HUDEP-2 (cell line): ENCODE data around the gene LILRA5.
"Not testable (repeated sequence)": the region's sequence is repeated elsewhere in the genome, so short reads cannot be mapped to it uniquely, and the experiment has no call there.

Experiments
- DNase-seq, 76 experiments: peaks; one replicate each; lab custom pipeline; 2025; ENCODE audit not compliant: unreplicated experiment in 76 of 76; lab: John Stamatoyannopoulos, UW

The LILRA5 gene

DNA sequence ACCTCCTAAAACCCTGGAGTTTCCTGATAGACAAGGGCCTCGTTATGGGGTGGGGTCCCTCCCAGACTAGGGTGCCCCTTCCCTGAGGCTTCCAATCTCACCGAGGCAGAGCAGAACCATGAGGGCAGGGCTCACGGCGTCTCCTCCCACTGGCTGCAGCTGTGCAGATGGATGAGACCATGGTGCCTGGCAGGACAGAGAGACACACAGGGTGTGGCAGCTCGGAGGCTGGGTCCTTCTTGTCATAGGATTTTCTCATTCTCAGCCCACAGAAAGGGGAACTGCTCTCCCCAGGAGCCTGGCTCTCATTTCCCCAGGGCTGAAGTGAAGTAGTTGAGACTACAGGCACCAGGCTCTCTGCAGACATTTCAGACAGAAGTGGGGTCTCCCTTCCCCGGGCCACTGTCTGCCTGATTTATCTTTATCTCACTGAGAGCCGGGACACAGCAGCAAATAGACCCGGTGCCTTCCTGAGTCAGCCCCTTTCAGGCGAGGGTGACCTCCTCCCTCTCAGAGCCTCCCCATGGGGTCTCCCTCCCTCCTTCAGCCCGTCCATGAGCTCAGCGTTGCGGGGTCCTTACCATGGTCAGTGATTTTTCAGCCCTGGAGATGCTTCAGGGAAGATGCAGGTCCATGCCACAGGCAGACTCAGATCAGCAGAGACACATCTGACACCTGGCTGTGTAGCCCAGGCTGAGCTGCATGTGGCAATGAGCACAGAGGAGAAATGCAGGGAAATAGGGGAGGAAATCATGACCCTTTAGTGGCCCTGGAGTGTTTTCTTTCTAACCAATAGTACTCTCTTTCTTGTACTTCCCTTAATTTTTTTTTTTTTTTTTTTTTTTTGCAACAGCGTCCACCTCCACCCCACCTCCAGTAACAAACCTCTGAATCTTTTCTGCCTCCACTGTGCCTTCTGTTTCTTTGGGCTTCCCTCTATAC lies at the start of gene LILRA5:
TSS of gene LILRA5 (minus strand) at position 731 of the 942 bp plus-strand sequence. CDS start at position 584, 147 bp downstream.
- DNase-seq, result peak in 3 of 76 experiments; percentile 4 to 14 (median 14)

DNA sequence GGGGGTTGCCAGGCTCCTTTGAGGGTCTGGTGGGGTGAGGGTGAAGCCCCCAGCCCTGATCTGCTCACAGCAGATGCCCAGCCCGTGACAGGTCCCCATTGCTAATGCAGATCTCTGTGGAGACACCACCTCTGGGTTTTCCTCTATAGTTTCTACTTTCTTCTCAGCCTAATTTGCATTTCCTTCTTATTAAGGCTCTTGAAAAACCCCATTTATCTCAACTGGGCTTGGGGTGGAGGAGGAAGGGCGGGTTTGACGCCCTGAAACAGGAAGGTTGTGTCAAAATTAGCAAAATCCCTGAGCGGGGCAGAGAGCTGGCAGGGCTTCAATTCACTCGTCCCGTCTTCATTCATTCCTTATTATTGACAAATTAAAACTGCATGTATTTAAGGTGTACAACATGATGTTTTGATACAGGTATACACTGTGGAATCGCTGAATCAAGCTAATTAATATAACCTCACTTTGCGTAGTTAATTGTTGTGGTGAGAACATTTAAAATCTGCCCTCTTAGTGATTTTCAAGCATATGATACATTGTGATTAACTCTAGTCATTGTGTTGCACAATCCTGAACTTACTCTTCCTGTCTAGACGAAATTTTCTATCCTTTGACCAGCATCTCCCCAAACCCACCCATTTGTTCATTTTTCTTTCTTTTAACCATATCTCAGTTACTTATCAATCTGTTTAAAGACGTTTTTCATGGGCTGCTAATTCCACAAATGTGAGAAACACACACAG lies 48.9 kb upstream of the LILRA5 start:
- not testable (repeated sequence) for DNase-seq

DNA sequence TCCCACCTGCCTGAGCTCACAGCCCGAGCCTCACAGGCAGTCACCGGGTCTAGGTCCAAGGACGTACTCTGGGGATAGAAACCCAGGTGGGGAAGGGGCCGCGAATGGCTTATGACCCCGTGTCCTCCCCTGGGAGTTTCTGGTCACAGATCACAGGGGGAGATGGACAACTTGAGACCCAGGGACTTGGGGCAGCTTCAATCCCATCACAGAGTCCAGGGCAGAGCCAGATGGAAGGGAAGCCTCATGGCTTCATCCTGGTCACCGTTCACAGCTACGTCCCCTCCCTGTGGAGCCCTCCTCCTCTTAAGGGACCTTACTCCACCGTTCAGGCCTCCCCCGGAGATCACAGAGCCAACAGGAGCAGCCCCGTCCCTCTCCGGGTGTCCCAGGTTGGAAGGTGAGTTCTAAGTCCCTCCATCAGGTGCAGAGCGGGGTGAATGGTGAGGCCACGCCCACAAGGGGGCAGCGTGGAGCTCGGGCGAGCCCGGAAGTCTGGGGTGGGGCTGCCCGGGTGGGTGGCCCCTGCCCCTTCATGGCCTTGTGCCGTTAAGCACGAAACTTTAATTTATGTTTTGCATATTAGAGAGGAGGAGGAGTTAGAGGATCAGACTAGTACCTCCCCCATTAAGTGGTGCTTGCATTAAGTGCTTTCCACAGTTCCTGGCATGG lies 46.3 kb upstream of the LILRA5 start:
- DNase-seq, result not testable (repeated sequence)

GRCh38 chr19:54357381-54357780 lies 44.4 kb upstream of the LILRA5 start:
- DNase-seq, result no peak

DNA sequence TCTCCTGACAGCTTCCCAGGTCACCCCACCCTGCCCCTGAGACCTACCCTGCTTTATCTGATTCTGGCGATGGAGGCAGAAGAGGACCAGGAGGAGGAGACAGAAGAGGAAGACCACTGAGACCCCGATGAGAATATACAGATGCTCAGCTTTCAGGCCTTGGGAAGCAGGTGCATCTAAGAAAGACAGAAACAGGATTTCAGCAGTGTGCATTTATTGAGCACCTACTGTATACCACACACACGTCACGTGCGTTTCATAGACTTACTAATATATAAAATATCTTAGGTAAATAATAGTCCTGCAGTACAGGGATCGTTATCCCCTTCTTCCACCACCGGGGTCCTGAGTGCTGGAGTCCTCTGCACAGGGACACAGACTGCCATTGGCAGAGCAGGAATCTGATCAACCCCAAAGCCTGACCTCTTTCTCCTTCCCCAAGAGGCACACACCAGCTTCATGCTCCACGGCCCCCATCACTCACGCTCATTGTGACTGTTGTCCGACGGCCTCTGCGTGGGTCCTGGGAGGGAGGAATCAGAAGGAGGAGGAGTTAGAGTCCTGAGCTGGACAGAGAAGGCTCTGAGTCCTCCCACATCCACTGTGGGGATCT lies 43.6 kb upstream of the LILRA5 start:
- DNase-seq, result no peak

GRCh38 chr19:54355675-54356074 lies 42.7 kb upstream of the LILRA5 start:
- no peak for DNase-seq

DNA sequence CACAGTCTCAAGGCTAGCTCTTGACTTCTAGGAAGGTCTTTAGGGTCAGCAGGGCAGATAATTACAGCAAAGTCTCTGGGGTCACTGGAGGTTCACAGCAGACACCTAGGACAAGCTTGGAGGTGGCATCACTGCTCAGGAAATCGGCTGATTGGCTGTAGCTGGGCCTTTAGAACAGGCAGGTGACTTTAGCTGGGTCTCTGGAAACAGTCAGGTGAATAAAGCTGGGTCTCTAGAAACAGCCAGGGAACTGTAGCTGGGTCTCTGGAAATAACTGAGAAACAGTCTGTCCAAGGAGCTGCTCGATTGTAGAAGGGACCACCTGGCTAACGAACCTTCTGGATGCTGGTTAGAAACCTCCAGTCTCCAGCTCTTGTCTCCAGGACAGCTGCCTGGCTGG lies 41.8 kb upstream of the LILRA5 start:
- DNase-seq, result no peak

DNA sequence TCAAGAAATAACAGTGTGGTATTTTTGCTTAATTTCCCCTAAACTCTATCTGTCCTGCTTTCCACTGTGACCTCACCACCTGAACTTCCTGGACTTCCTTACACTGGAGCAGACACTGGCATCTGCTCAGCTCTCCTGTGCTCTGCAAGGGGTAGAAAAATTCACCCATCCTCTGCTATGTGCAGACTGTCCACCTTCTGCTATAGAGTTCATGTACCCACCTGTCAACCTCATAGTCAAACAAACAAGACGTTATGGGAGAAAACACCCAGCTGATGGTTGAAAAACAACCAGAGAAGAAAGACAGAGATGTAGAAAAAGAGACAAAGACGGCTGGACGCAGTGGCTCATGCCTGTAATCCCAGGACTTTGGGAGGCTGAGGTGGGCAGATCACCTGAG lies 39.6 kb upstream of the LILRA5 start:
- DNase-seq, result no peak

DNA sequence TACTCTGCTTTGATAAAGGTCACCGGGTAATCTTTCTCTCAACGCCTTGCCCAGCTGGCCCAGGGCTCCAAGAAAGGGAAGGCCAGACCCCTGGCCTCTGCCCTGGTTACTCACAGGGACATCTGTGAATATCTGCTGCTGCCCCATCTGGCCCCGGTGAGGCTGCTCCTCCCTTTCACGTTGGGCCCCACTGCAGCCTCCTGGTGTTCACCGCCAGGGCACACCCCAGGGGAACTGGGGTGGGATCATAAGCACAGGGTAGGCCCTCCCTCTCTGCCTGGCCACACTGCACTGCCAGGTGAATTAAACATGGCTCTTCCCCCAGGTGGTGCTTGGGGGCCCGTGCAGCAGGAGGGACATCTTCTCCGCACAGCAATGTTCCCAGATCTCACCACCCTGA lies 39.1 kb upstream of the LILRA5 start:
- no peak for DNase-seq

DNA sequence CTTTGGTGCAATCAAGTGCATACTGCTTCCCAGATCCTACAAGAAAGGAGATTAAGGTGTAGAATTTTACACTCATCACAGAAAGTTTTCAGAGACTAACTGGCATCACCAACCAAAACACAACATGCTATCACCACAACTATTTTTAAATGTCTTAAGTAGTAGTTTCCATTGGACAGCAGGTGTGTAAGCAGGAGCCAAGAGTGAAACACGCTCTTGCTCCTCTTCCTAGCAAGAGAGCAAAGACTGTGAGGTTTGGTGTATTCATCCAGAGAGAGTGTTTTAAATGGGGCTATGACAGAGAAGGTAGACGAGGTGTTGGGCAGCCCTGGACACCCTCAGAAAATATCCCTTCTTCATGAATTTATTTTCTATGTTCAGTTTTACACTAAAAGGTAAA lies 38.5 kb upstream of the LILRA5 start:
- no peak for DNase-seq

DNA sequence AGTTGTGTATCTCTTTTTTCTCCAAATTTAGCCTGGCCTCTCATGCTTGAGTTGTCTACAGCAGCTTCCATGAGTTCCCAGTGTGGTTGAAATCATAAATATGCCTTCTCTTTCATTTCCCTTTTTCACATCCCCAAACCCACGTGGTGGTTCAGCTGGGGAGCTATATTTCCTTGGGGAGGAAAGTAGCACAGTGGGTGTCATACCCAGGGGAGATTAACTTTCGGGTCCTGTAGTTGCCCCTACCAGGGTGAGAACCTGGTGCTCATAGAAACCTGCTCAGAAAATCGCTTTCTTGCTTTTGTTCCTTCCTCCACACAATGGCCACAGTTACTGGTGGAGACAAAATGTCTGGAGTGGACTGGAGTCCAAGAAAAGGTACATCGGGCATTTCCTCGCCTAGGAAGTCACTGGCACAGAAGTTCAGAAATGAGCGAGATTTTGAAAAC lies 33.0 kb upstream of the LILRA5 start:
- no peak for DNase-seq

GRCh38 chr19:54343868-54344267 lies 30.9 kb upstream of the LILRA5 start:
- DNase-seq, result no peak

DNA sequence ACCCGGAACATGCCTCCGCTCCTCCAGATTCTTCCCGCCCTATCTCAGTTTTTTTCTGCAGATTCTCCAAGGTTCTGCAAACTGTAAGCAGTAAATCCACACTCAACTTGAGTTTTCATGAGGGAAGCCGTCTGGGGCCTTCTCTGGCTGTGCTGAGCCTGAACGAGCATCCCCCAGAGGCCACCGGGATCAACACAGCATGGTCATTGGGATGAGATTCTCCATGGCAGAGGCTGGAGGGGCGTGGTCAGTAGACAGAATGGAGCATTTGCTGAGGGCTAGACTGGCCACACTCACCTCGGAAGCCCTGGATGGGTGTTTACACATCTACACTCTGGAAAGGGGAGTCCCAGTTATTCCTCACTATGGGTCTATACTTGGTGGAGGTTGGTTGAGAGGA lies 28.3 kb upstream of the LILRA5 start:
- no peak for DNase-seq

DNA sequence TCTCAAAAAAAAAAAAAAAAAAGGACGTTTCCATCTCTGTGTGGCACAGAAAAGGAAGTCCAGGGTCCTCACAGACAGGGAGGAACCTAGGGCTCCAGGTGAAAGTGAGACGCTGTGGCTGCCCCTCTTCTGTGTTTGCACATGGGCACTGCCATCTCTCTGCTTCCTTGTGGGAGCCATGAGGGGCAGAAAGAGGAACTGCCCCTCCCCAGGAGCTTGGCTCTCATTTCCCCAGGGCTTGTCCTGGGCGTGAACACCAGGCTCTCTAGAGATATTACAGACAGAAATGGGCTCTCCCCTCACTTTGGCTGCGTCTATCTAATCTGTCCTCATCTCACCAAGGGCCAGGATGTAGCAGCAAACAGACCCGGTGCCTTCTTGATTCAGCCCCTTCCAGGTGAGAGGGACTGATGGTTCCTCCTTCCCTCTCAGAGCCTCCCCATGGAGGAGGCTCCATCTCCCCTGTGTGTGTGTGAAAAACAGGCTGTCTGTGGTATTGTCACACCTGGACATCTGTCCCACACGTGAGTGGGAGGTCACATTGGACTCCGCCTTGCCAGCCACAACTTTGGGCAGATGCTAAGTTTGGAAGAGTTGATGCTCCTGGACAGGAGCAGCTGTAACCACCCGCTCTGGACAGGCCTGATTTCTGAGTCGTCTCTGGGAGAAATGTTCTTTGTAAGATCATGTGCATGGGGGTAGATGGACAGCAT lies 26.8 kb upstream of the LILRA5 start:
- DNase-seq, result peak in 6 of 76 experiments; percentile 10 to 40 (median 14)

GRCh38 chr19:54338521-54338920 lies 25.6 kb upstream of the LILRA5 start:
- no peak for DNase-seq

GRCh38 chr19:54337858-54338230 lies 24.9 kb upstream of the LILRA5 start:
- no peak for DNase-seq

DNA sequence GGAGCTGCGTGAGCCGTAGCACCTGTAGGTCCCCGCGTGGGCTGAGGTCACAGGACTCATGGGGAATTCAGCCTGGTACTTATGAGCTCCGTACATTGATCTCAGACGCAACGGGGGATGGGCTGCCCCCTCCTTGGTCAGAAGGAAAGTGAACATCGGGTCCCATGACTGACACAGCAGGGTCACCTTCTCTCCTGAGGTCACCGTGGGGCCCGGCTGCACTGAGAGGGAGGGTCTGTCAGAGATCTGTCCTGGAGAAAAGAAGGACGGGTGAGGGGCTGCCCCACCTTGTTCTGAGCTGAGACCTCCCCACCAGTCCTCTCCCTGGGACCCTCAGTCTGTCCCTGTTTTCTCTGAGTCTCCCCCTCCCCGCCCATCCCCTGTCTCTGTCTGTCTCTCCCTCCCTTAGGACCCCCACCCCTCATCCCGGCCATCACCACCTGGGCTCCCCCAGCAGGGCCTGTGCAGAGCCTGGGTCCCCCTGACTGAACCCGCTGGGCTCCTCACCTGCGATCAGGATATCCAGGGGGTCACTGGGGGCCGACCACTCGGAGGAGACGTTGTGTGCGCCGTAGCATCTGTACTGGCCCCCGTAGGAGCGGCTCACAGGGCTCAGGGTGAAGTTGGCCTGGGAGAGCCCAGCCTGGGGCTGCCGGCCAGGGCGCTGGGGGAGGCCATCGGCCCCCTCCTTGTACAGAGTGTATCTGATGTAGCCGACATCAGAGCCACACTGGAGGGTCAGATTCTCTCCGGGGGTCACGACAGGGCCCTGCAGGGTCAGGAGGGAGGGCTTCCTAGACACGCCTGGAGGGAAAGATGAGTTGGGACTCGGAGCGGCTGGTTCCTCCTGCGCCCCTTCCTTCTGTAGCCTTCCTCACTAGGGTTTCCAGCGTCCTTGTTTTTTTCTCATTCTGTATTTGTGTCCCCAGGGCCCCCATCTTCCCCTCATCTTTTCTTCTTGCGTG lies 24.2 kb upstream of the LILRA5 start:
- no peak for DNase-seq

DNA sequence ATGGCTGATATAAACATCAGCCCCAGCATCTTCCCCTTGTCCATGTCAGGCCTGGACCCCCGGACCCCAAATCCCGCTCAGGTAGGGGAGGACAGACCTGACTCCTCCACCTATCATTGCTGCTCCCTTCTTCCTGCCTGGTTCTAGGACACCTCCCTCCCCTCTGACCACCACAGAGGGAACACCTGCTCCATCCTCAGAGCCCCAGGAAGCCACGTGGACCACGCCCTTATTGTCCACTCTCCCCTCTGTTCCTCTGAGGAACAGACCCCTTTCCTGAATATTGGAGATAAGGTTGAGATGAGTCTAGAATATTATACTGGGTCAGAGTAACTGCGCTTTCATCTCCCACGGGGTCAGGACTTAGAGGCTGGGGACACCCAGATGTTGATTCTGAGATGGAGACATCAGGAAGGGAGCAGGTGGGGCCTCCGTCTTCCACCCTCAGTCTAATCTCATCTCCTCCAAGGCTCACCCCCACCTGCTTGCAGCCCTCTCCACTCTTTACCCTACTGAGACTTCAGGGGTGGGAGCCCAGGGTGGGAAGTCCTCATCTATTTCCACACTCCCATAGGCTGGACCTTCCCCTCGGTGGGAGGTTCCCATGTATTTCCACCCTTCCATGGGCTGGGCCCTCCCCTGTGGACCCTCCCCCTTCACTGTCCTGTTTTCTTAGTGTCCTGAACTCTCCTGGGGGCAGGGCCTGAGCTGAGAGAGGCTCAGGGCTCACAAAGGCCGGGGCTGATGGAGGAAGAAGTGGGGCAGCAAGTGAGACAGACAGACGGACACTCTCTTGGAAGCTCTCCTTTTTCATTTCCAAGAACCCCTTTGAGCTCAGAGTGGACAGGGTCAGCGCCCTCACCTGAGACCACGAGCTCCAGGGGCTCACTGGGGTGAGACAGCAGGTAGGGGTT lies 23.3 kb upstream of the LILRA5 start:
- DNase-seq, result no peak
